ENCODE measurements around the gene ARHGAP32. TPM values are rescaled to one million over a fixed set of nuclear protein-coding genes. Genes with fewer than 3 reads are reported as not detected.

Gene ARHGAP32
- total RNA-seq, 1 experiment from 2014 or later, result 62.6 TPM

DNA sequence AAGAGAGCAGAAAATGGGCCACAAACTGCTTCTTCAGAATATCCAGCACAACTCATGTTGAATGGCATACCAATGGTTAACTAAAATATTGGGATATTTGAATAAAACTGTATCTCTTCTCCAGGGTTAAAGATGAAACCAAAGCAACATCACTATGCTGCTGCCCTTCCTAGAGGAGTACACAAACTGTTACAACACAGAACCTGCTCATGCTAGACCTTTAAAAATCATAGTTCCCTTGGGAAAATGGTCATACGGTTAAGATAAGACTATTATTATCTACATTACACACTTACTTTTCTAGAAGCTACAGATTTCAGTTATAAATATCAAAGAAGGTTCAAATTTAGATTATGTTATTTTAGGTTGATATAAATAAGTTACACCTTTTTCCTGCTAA lies 170.8 kb downstream of the ARHGAP32 start:
- peaks cover 5% of the 10 kb centered on the region for H3K36me3 Mint-ChIP-seq (ENCODE audit: insufficient read depth, unreplicated experiment)
- CTCF ChIA-PET, result no interaction called here
- POLR2A ChIA-PET, result no interaction called here

DNA sequence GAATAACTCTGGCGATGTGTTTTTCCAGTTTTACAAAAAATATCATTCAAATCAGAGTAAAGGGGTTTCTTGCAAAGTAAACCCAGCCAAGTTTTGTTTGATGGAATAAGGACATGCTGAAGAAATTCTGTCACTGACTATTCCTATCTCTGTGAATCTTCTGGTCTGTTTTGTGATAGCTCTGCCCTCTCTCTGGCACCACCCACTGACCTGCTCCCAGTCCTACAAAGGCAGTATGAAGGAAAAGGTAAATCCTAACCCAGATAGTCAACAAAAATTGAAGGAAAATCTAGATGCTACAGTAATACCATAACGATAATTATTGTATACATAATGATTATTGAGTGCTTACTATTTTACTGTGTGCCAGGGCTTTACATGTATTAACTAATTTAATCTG lies 173.1 kb downstream of the ARHGAP32 start:
- CTCF ChIA-PET, result no interaction called here
- Mint-ChIP-seq H3K9me3 (ENCODE audit: unreplicated experiment) (no peaks in the 10 kb centered on the region), H3K4me3 (ENCODE audit: unreplicated experiment) (no peak overlapping the region), H3K27ac (ENCODE audit: low read depth, unreplicated experiment) (no peak overlapping the region), H3K4me1 (ENCODE audit: insufficient read depth, unreplicated experiment) (peaks cover 18% of the 10 kb centered on the region), H3K36me3 (ENCODE audit: insufficient read depth, unreplicated experiment) (peaks cover 5% of the 10 kb centered on the region), H3K27me3 (ENCODE audit: insufficient read depth, unreplicated experiment) (no peaks in the 10 kb centered on the region)
- no TSS peak for BruUV-seq (replicated peaks)
- POLR2A ChIA-PET, result no interaction called here
- intact Hi-C loops (cut with micrococcal nuclease), result no loop called here
- DNase-seq (ENCODE audit: unreplicated experiment), result no peak
- TF ChIP-seq, protein P1, sequence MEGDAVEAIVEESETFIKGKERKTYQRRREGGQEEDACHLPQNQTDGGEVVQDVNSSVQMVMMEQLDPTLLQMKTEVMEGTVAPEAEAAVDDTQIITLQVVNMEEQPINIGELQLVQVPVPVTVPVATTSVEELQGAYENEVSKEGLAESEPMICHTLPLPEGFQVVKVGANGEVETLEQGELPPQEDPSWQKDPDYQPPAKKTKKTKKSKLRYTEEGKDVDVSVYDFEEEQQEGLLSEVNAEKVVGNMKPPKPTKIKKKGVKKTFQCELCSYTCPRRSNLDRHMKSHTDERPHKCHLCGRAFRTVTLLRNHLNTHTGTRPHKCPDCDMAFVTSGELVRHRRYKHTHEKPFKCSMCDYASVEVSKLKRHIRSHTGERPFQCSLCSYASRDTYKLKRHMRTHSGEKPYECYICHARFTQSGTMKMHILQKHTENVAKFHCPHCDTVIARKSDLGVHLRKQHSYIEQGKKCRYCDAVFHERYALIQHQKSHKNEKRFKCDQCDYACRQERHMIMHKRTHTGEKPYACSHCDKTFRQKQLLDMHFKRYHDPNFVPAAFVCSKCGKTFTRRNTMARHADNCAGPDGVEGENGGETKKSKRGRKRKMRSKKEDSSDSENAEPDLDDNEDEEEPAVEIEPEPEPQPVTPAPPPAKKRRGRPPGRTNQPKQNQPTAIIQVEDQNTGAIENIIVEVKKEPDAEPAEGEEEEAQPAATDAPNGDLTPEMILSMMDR (IDR thresholded peaks at IDR 0.05; ENCODE audit: unreplicated experiment), result no peak

More for the DNA sequence above, 170.8 kb downstream of the ARHGAP32 start:
- no peak overlapping the region for H3K4me3 Mint-ChIP-seq (ENCODE audit: unreplicated experiment)
- H3K27ac Mint-ChIP-seq (ENCODE audit: low read depth, unreplicated experiment), result no peak overlapping the region
- BruUV-seq (replicated peaks), result no TSS peak
- TF ChIP-seq, protein P1 (IDR thresholded peaks at IDR 0.05; ENCODE audit: unreplicated experiment), result no peak
- no peaks in the 10 kb centered on the region for H3K9me3 Mint-ChIP-seq (ENCODE audit: unreplicated experiment)
- H3K27me3 Mint-ChIP-seq (ENCODE audit: insufficient read depth, unreplicated experiment), result no peaks in the 10 kb centered on the region
- no peak for DNase-seq (ENCODE audit: unreplicated experiment)
- H3K4me1 Mint-ChIP-seq (ENCODE audit: insufficient read depth, unreplicated experiment), result peaks cover 32% of the 10 kb centered on the region
- intact Hi-C loops (cut with micrococcal nuclease), result no loop called here

DNA sequence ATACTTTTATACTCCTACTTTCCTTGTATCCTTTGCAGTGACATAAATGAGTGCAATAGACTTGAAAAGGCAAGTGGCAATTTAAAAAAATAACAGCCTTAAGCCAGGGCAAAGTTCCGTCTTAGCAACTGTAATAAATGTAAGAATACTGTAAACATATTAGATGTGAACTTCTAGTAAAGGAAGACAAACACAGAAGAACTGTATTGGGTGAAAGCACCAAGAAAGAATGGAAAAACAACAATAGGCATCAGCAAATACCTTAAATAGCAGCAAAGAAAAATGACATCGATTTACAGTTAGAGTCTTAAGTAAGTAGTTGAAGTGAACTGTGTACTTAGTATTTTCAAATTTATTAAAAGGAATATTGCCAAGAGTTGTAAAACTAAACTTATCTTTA lies 174.0 kb downstream of the ARHGAP32 start:
- no TSS peak for BruUV-seq (replicated peaks)
- intact Hi-C loops (cut with micrococcal nuclease), result no loop called here

DNA sequence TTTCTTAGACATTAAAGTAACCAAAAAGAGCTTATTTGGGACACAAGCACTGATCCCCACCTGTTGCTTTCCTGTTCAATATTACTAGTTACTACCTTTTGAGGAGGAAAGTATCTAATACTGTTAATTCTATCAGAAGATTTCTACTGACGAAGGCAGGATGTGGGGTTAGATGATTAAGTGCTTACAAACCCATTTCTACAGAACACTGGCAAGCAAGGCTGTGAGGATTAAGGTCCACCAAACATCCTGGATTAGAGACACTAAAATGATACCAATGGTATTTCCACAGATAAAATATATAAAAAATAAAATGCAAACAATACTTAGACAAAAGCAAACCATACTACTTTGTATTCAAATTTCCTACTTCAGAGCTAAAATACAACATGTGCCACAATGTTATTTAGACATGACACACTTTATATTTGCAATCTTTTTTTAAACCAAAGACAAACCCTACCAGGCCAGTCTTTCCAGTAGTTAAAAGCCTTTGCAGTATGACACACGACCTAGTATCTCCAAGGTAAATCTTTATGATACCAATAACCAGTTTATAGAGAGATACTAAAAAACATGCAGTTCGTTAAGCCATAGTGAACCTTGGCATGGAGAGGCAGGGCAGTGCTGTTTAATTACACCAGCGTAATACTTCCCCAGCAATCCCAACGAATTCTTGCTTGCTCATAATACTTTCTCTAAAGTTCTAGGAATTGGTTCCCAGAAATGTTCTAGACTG lies 178.2 kb downstream of the ARHGAP32 start:
- Mint-ChIP-seq H3K9me3 (ENCODE audit: unreplicated experiment) (no peaks in the 10 kb centered on the region), H3K4me3 (ENCODE audit: unreplicated experiment) (no peak overlapping the region), H3K27ac (ENCODE audit: low read depth, unreplicated experiment) (no peak overlapping the region), H3K27me3 (ENCODE audit: insufficient read depth, unreplicated experiment) (no peaks in the 10 kb centered on the region), H3K4me1 (ENCODE audit: insufficient read depth, unreplicated experiment) (no peaks in the 10 kb centered on the region), H3K36me3 (ENCODE audit: insufficient read depth, unreplicated experiment) (peaks cover 5% of the 10 kb centered on the region)
- TF ChIP-seq, protein P1 (IDR thresholded peaks at IDR 0.05; ENCODE audit: unreplicated experiment), result no peak
- no peak for DNase-seq (ENCODE audit: unreplicated experiment)
- ChIA-PET CTCF (no interaction called here), POLR2A (no interaction called here)
- no TSS peak for BruUV-seq (replicated peaks)
- intact Hi-C loops (cut with micrococcal nuclease), result no loop called here

More for the DNA sequence above, 174.0 kb downstream of the ARHGAP32 start:
- Mint-ChIP-seq H3K9me3 (ENCODE audit: unreplicated experiment) (no peaks in the 10 kb centered on the region), H3K27me3 (ENCODE audit: insufficient read depth, unreplicated experiment) (no peaks in the 10 kb centered on the region), H3K4me3 (ENCODE audit: unreplicated experiment) (no peak overlapping the region), H3K27ac (ENCODE audit: low read depth, unreplicated experiment) (no peak overlapping the region), H3K4me1 (ENCODE audit: insufficient read depth, unreplicated experiment) (peaks cover 14% of the 10 kb centered on the region), H3K36me3 (ENCODE audit: insufficient read depth, unreplicated experiment) (peaks cover 5% of the 10 kb centered on the region)
- no peak for DNase-seq (ENCODE audit: unreplicated experiment)
- POLR2A ChIA-PET, result interaction anchor here (0.7 kb wide), 1 partner anchor 36 kb away, joined by 3 read pairs; no protein-coding TSS in a partner anchor
- CTCF ChIA-PET, result interaction anchor here (0.7 kb wide), 1 partner anchor 9 kb away, joined by 3 read pairs; no protein-coding TSS in a partner anchor
- TF ChIP-seq, protein P1 (IDR thresholded peaks at IDR 0.05; ENCODE audit: unreplicated experiment), result no peak
